ENCODE data around the gene C16orf54. TPM values are rescaled to one million over a fixed set of nuclear protein-coding genes. Genes with fewer than 3 reads are reported as not detected.
"Not testable (repeated sequence)": the region's sequence is repeated elsewhere in the genome, so short reads cannot be mapped to it uniquely, and the experiment has no call there.

C16orf54 gene
- total RNA-seq, 2 donors from 2014 or later, result 14.0 to 19.5 TPM

- Mint-ChIP-seq H3K9me3 (peaks cover 0 to 16% of the 10 kb centered on the region in 2 donors), H3K36me3 (peaks cover 0 to 30% of the 10 kb centered on the region in 2 donors)
- DNase-seq (ENCODE audit: low spot score in 2 of 2), result peak; percentile 65 to 74
These were observed 13.8 kb downstream of the C16orf54 start for GRCh38 chr16:29731768-29732601.

DNA sequence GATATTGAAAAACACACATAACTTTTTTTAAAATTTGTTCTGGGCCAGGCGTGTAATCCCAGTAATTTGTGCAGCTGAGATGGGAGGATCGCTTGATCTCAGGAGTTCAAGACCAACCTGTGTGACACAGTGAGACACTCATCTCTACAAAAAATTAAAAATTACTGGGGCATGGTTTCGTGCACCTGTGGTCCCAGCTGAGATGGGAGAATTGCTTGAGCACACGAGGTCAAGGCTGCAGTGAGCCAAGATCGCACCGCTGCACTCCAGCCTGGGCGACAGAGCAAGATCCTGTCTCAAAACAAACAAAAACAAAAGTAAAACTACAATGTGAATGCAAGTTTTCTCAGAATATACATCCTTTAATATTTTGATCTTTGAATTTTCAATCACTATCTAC lies 15.1 kb downstream of the C16orf54 start:
- DNase-seq (ENCODE audit: low spot score in 2 of 2) (no peak), ATAC-seq (no peak)
- H3K36me3 Mint-ChIP-seq, result peaks cover 0 to 30% of the 10 kb centered on the region in 2 donors
- H3K27ac Mint-ChIP-seq, result peak overlapping the region in 1 of 2 donors; percentile 82
- H3K9me3 Mint-ChIP-seq, result peaks cover 0 to 16% of the 10 kb centered on the region in 2 donors

More at GRCh38 chr16:29731768-29732601, 13.8 kb downstream of the C16orf54 start:
- peak; percentile 91 to 95 for ATAC-seq
- peak overlapping the region; percentile 88 to 93 for H3K27ac Mint-ChIP-seq

- H3K9me3 Mint-ChIP-seq, result peaks cover 0 to 12% of the 10 kb centered on the region in 2 donors
- ATAC-seq, result no peak
- peaks cover 0 to 24% of the 10 kb centered on the region in 2 donors for H3K36me3 Mint-ChIP-seq
- no peak overlapping the region for H3K27ac Mint-ChIP-seq
- no peak for DNase-seq (ENCODE audit: low spot score in 2 of 2)
These were observed 16.7 kb downstream of the C16orf54 start for GRCh38 chr16:29729116-29729521.

DNA sequence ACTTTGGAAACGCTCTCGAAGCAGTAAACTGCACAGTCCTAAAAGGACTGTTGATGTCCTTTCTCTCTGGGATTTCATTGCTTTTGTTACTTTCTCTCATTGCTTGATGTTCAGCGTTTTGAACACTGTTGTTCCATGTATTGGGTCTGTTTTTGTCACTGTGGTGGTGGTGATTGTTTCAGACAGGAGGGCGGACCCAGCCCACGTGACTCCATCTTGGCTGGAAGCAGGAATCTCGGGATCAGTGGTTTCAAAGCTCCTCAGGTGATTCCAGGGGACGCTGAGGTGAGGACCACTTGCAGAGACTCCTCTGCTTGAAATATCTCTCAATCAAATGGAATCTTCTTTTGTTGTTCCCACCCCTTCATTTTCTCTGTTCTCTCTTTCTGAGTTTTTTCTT lies 18.3 kb downstream of the C16orf54 start:
- peaks cover 0 to 12% of the 10 kb centered on the region in 2 donors for H3K36me3 Mint-ChIP-seq
- DNase-seq (ENCODE audit: low spot score in 2 of 2) (no peak), ATAC-seq (no peak)
- peaks cover 0 to 7% of the 10 kb centered on the region in 2 donors for H3K9me3 Mint-ChIP-seq
- no peak overlapping the region for H3K27ac Mint-ChIP-seq

DNA sequence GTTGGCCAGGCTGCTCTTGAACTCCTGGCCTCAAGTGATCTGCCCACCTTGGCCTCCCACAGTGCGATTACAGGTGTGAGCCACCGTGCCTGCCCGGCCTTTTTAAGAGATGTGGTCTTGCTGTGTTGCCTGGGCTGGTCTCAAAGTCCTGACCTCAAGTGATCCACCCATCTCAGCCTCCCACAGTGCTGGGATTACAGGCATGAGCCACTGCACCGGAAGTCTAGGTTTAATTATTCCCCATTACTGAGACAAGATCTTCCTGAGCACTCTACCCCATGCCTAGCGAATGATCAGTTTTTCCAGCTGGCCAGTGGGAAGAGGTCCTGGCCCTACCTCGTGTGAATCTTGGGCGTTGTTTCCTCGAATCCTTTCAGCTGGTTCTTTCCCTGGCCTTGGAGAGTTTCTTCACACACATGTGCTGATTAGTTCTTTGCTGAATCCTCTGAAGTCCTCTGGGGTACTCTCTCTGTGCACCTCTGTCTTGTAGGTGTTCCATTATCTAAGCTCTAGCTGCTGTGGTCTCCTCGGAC lies 18.9 kb downstream of the C16orf54 start:
- no peak overlapping the region for H3K27ac Mint-ChIP-seq
- peaks cover 0 to 3% of the 10 kb centered on the region in 2 donors for H3K9me3 Mint-ChIP-seq
- H3K36me3 Mint-ChIP-seq, result peaks cover 0 to 7% of the 10 kb centered on the region in 2 donors
- ATAC-seq (no peak), DNase-seq (ENCODE audit: low spot score in 2 of 2) (no peak)

DNA sequence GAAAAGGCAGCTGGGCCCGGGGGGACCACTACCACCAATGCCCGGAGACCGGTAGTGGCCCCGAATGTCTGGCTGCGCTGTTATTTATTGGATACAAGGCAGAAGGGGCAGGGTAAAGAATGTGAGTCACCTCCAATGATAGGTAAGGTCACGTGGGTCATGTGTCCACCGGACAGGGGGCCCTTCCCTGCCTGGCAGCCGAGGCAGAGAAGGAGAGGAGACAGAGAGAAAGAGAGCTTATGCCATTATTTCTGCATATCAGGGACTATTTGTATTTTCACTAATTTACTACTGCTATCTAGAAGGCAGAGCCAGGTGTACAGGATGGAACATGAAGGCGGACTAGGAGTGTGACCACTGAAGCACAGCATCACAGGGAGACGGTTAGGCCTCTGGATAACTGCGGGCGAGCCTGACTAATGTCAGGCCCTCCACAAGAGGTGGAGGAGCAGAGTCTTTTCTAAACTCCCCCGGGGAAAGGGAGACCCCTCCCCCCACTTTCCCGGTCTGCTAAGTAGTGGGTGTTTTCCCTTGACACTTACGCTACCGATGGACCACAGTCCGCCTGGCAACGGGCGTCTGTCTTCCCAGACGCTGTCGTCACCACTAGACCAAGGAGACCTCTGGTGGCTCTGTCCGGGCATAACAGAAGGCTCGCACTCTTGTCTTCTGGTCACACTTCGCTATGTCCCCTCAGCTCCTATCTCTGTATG lies 24.5 kb downstream of the C16orf54 start:
- not testable (repeated sequence) for H3K9me3 Mint-ChIP-seq, H3K36me3 Mint-ChIP-seq
- peak overlapping the region; percentile 50 to 63 for H3K27ac Mint-ChIP-seq
- ATAC-seq, result peak; percentile 55 to 75
- peak; percentile 41 to 62 for DNase-seq (ENCODE audit: low spot score in 2 of 2)

DNA sequence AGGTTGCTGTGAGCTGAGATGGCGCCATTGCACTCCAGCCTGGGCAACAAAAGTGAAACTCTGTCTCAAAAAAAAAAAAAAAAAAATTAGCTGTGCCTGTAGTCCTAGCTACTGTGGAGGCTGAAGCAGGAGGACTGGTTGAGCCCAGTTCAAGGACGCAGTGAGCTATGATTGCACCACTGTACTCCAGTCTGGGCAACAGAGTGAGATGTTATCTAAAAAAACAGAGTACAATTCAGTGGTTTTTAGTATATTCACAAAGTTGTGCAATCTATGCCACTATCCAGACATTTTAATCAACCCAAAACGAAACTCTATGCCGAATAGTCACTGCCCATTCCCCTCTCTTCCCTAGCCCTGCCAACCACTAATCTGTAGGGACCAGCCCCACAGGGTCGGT lies 25.1 kb downstream of the C16orf54 start:
- no peak for DNase-seq (ENCODE audit: low spot score in 2 of 2)
- Mint-ChIP-seq H3K9me3 (no peaks in the 10 kb centered on the region), H3K27ac (peak overlapping the region in 1 of 2 donors; percentile 63), H3K36me3 (no peaks in the 10 kb centered on the region)
- no peak for ATAC-seq

GRCh38 chr16:29719063-29719462 lies 26.7 kb downstream of the C16orf54 start:
- H3K9me3 Mint-ChIP-seq, result no peaks in the 10 kb centered on the region
- DNase-seq (ENCODE audit: low spot score in 2 of 2) (no peak), ATAC-seq (no peak)
- H3K36me3 Mint-ChIP-seq, result no peaks in the 10 kb centered on the region
- H3K27ac Mint-ChIP-seq, result no peak overlapping the region

DNA sequence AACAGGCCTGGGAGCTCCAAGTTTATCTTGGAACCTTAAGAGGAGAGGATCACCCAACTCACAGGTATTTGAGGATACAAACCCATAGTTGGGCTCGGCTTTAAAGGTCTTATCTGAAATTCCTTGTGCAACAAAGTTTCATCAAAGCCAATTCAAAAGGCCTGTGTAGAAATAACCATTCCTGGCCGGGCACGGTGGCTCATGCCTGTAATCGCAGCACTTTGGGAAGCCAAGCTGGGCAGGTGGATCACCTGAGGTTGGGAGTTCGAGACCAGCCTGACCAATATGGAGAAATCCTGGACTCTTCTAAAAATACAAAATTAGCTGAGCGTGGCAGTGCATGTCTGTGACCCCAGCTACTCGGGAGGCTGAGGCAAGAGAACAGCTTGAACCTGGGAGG lies 28.7 kb downstream of the C16orf54 start:
- ATAC-seq (no peak), DNase-seq (ENCODE audit: low spot score in 2 of 2) (no peak)
- no peaks in the 10 kb centered on the region for H3K36me3 Mint-ChIP-seq
- H3K9me3 Mint-ChIP-seq, result no peaks in the 10 kb centered on the region
- H3K27ac Mint-ChIP-seq, result no peak overlapping the region

GRCh38 chr16:29714972-29715371 lies 30.8 kb downstream of the C16orf54 start:
- Mint-ChIP-seq H3K9me3 (no peaks in the 10 kb centered on the region), H3K36me3 (no peaks in the 10 kb centered on the region), H3K27ac (no peak overlapping the region)
- no peak for DNase-seq (ENCODE audit: low spot score in 2 of 2)
- no peak for ATAC-seq

- no peak overlapping the region for H3K27ac Mint-ChIP-seq
- ATAC-seq, result peak; percentile 25 to 42
- no peaks in the 10 kb centered on the region for H3K9me3 Mint-ChIP-seq
- H3K36me3 Mint-ChIP-seq, result no peaks in the 10 kb centered on the region
- DNase-seq (ENCODE audit: low spot score in 2 of 2), result no peak
These were observed 31.4 kb downstream of the C16orf54 start for GRCh38 chr16:29714396-29714795.

DNA sequence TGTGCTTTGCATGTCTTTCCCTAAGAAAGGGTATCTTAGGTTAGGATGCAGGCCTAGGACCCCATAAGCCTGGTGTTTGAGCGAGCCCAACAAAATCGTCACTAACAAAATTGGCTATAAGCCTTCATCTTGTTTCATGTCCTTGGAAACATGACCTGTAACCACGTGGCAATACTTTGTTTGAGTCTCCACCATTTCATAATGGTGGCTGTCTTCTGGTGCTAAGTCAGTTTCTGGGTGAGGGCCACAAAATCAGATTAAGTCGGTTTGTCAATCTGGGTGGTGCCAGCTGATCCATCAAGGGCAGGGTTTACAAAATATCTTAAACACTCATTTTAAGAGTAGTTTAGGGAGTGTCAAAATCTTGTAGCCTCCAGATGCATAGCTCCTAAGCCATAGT lies 33.0 kb downstream of the C16orf54 start:
- ATAC-seq, result peak; percentile 17 to 25
- no peak for DNase-seq (ENCODE audit: low spot score in 2 of 2)
- Mint-ChIP-seq H3K9me3 (no peaks in the 10 kb centered on the region), H3K36me3 (no peaks in the 10 kb centered on the region), H3K27ac (no peak overlapping the region)

DNA sequence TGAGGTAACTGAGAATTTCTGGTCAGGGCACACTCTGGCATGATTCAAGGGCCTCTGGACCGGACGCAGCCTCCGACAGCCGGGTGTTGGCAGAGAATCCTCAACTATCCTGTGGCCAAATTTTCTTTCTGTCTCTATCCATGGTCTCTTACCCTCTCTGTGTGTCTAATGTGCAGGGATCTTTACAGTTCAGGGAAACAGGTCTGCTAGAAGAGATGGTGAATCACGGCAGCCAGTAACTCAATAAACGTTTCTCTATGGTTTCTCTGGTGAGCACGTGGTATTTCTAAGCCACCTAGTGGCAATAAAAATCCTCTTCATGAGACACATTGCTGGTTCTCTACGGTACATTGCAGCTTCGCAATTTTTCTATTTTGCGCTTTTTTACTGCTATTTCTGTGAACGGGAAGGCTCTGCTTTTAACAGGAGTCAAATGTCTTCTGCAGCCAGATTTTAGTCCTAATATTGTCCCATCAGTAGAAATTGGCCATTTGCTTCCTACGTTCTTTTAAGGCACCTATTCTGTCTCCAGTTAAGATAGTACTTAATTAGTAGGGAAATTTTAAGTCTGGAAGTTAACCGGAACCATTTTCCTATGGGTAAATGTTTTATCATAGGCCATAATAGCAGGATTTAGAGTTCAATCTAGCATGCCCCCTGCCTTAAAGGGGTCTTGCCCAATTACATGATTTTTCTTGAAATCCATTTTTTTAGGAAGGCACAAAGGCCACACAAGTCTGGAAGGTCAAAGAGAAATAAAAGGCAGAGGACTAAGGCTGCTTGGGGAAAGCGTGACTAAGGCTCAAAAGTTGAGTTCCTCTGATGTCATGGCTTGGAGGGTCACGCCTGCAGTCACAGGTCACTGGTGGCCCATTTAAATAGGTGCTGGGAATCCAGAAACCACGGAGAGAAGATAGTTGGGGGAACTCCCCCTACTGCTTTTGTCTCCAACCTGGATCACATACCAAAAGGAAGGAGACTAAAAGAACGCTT lies 35.3 kb downstream of the C16orf54 start:
- DNase-seq (ENCODE audit: low spot score in 2 of 2) (peak in 1 of 2 donors; percentile 30), ATAC-seq (peak; percentile 91 to 95)
- Mint-ChIP-seq H3K9me3 (no peaks in the 10 kb centered on the region), H3K36me3 (no peaks in the 10 kb centered on the region), H3K27ac (peak overlapping the region in 1 of 2 donors; percentile 50)

GRCh38 chr16:29709657-29710056 lies 36.1 kb downstream of the C16orf54 start:
- not testable (repeated sequence) for H3K9me3 Mint-ChIP-seq; DNase-seq (ENCODE audit: low spot score in 2 of 2); ATAC-seq

DNA sequence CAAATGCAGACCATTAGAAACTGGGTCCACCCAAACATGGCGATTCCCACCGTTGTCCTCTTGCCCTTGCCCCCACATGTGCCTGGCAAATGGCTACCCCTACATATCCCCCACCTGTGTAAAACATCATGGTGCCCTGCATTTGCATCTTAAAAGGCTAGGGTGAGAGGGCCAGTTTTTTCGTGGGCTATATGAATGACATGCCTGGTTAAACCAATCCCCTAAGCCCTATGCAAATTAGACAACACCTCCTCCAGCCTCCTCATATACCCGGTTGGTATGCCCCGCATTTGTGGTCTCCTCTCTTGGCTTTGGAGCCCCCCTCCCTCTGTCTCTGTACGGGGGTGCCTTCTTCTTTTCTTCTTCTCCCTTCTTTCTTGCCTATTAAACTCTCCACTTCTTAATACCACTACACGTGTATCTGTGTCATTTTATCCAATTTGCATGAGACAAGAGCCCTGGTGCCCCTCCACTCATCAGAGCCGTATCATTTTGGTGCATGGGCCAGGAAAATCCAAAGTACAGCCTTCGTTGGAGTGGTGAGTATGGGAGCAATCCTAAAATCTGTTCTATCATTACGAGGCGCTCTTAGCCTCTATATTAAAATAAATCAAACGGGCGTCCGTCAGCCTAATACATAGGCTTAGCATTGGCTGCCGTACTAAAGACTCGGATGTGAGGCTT lies 36.7 kb downstream of the C16orf54 start:
- Mint-ChIP-seq H3K36me3 (no peaks in the 10 kb centered on the region), H3K9me3 (no peaks in the 10 kb centered on the region), H3K27ac (no peak overlapping the region)
- ATAC-seq (no peak), DNase-seq (ENCODE audit: low spot score in 2 of 2) (no peak)

More at GRCh38 chr16:29709657-29710056, 36.1 kb downstream of the C16orf54 start:
- peak overlapping the region; percentile 22 to 50 for H3K27ac Mint-ChIP-seq
- not testable (repeated sequence) for H3K36me3 Mint-ChIP-seq

DNA sequence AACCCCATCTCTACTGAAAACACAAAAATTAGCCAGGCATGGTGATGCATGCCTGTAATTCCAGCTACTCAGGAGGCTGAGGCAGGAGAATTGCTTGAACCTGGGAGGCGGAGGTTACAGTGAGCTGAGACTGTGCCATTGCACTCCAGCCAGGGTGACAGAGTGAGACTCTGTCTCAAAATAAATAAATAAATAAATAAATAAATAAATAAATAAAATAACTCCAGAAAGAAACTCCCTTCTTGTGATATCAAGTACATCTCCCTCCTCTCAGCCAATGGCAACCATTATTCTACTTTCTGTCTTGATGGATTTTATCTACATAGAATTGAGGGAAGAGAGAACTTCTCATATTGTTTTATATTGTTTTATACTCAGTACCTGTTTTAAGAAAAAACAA lies 38.6 kb downstream of the C16orf54 start:
- not testable (repeated sequence) for H3K36me3 Mint-ChIP-seq; H3K27ac Mint-ChIP-seq; DNase-seq (ENCODE audit: low spot score in 2 of 2); H3K9me3 Mint-ChIP-seq; ATAC-seq
